ENCODE results near the gene P4HA2. TPM values are rescaled to one million over a fixed set of nuclear protein-coding genes. Genes with fewer than 3 reads are reported as not detected.

The P4HA2 gene
- total RNA-seq, 1 experiment from 2014 or later, result 64.2 TPM

DNA sequence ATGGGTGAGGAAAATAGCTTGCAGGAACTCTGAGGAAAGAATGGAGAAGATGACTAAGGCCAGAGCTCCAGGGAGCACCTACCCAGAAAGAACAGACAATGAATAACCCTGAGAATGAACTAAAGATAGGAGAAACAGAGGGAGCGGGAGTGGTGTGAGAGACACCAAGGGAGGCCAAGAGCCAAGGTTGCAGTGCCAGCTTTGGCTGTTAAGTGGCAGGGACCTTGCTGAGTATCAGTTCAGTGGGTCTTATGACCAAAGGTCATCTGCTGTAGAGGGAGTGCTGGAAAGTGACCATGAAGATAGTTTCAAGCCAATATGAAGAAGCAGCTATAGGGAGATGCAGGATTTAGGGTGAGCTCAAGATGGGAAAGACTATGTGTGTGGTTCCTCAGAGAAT is 16.7 kb downstream of the P4HA2 start:
- no peak for DNase-seq (ENCODE audit: low read depth)
- in situ Hi-C loops (cut with HindIII; ENCODE audit: low pct_unique_long_range_greater_than_20kb, low sequenced_read_pairs), result no loop called here

DNA sequence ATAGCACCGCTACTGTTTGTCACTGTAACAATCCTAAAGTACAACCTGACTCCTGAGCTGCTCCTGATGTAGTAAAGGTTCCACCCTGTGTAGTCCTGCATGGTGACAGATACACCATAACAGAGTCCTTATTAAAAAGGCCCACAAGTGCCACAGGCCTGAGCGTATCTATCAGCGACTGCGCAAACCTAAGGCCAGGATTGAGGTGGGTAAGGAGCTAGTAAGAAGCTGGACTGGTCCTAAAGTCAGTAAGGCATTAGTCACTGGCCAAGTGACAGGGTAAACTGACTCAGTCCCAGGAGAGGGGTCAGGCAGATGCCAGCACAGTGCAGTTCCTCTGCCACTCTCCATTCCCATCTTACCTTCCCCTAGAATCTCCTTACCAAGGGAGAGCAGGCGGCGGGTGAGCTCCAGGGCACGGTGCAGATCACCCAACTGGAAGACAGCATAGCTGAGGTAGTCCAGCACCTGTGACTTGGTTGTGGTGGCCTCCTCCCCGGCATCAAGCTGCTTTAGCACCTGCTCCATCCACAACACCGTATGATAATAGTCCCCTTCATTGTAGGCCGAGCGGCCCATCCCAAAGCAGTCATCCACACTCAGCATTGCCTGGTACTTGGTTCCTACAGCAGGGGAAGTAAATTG is 17.6 kb downstream of the P4HA2 start:
- in situ Hi-C loops (cut with HindIII; ENCODE audit: low pct_unique_long_range_greater_than_20kb, low sequenced_read_pairs), result no loop called here
- DNase-seq (ENCODE audit: low read depth), result no peak

DNA sequence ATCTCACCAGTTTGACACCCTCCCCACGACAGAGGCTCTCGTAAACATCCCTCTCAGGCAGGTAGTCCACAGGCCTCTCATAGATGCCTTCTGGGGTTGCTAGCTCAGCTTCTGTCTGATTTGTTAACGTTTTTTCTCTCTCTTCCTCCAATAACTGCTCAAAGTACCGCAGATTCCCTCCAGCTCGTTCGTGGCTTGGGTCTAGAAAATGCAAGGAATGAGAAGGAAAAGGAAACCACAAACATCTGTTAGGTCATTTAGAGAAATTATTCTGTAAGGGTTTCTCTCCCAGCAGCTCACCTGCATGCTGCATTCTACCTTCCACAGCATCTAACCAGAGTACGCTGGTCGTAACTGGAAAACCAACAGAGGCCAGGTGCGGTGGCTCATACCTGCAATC is 18.5 kb downstream of the P4HA2 start:
- DNase-seq (ENCODE audit: low read depth), result no peak
- in situ Hi-C loops (cut with HindIII; ENCODE audit: low pct_unique_long_range_greater_than_20kb, low sequenced_read_pairs), result no loop called here

- DNase-seq (ENCODE audit: low read depth), result no peak
- in situ Hi-C loops (cut with HindIII; ENCODE audit: low pct_unique_long_range_greater_than_20kb, low sequenced_read_pairs), result no loop called here
Measured at GRCh38 chr5:132207778-132208177, 19.9 kb downstream of the P4HA2 start.

- DNase-seq (ENCODE audit: low read depth), result no peak
- in situ Hi-C loops (cut with HindIII; ENCODE audit: low pct_unique_long_range_greater_than_20kb, low sequenced_read_pairs), result no loop called here
Measured at GRCh38 chr5:132206782-132207181, 20.9 kb downstream of the P4HA2 start.

- DNase-seq (ENCODE audit: low read depth), result no peak
- in situ Hi-C loops (cut with HindIII; ENCODE audit: low pct_unique_long_range_greater_than_20kb, low sequenced_read_pairs), result no loop called here
Measured at GRCh38 chr5:132205385-132206125, 22.1 kb downstream of the P4HA2 start.

GRCh38 chr5:132204371-132205135 is 23.1 kb downstream of the P4HA2 start:
- DNase-seq (ENCODE audit: low read depth), result no peak
- in situ Hi-C loops (cut with HindIII; ENCODE audit: low pct_unique_long_range_greater_than_20kb, low sequenced_read_pairs), result no loop called here

DNA sequence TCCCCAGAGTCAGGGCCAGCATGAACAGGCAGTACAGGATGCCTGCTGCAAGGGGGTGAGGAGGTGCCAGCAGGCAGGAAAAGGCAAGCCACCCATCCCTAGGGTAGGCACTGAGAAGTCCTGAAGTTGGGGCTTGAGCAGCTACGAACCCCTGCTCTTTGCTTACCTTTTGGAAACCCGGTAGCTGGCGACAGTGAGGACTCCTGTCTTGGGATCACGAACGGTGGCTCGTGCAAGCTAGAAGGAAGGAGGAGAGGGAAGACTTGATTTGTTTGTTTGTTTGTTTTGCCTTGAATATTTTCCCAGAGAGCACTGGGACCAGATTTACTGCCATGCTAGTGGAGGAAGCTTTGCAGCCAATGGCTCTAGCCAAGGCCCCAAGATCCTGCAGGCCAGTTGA is 23.7 kb downstream of the P4HA2 start:
- in situ Hi-C loops (cut with HindIII; ENCODE audit: low pct_unique_long_range_greater_than_20kb, low sequenced_read_pairs), result no loop called here
- DNase-seq (ENCODE audit: low read depth), result no peak

- no peak for DNase-seq (ENCODE audit: low read depth)
- in situ Hi-C loops (cut with HindIII; ENCODE audit: low pct_unique_long_range_greater_than_20kb, low sequenced_read_pairs), result no loop called here
Measured at GRCh38 chr5:132203464-132203818, 24.2 kb downstream of the P4HA2 start.

DNA sequence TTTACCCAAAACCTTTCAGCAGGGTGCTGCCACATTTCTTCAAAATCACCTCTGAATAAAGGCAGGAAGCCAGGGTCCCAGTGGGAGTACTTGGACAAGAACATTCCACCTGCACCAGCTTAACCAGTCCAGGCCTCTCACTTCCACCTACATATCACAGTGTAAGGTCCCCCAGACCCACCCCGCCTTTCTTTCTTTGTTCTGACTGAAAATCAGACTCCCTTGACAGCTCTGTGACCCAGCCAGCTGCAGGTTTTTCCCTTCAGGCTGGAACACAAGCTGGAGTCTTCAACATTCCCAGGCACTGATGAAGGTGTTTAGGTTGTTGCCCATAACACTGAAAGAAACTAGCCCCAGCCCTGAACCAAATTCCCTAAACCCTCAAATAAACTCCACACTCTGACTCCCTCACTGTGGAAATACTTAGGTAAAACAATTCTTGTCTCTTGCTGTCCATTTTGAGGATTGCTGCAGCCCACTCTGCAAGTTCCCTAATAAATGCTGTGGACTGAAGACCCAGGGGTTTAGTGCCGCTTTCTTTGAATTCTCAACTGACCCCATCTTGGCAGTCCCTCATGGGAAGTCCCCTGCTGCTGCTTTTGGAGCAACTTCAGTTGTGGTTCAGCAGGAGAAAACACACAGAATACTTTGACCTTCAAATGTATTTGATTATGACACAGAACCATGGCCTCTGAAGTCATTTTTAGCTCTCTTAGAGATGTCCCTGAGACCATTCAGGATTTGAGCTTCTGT is 24.8 kb downstream of the P4HA2 start:
- DNase-seq (ENCODE audit: low read depth), result no peak
- in situ Hi-C loops (cut with HindIII; ENCODE audit: low pct_unique_long_range_greater_than_20kb, low sequenced_read_pairs), result no loop called here

GRCh38 chr5:132199116-132199680 is 28.5 kb downstream of the P4HA2 start:
- DNase-seq (ENCODE audit: low read depth), result no peak
- in situ Hi-C loops (cut with HindIII; ENCODE audit: low pct_unique_long_range_greater_than_20kb, low sequenced_read_pairs), result no loop called here

DNA sequence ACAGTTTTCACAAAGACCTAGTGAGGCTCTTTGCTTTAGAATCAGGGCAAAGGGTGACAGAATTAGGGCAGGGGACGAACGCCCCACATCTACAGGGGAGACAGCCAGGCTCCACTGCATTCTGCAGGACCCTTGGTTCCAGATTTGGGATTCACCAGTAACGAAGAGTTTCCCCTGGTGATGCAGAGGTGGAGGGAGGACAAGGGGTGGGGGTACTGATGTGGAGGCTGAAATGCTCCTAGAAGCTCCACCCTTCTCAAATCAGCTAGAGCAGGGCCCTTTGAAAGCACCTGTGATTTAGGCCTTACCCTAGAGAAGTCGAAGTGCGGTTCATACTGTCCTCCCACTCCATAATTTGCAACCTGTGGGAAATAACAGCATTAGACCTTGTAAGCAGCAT is 29.1 kb downstream of the P4HA2 start:
- in situ Hi-C loops (cut with HindIII; ENCODE audit: low pct_unique_long_range_greater_than_20kb, low sequenced_read_pairs), result no loop called here
- no peak for DNase-seq (ENCODE audit: low read depth)

GRCh38 chr5:132195727-132196126 is 31.9 kb downstream of the P4HA2 start:
- no peak for DNase-seq (ENCODE audit: low read depth)
- in situ Hi-C loops (cut with HindIII; ENCODE audit: low pct_unique_long_range_greater_than_20kb, low sequenced_read_pairs), result no loop called here

- in situ Hi-C loops (cut with HindIII; ENCODE audit: low pct_unique_long_range_greater_than_20kb, low sequenced_read_pairs), result no loop called here
- DNase-seq (ENCODE audit: low read depth), result no peak
Measured at GRCh38 chr5:132193165-132193694, 34.4 kb downstream of the P4HA2 start.

GRCh38 chr5:132190161-132190817 is 37.4 kb downstream of the P4HA2 start:
- in situ Hi-C loops (cut with HindIII; ENCODE audit: low pct_unique_long_range_greater_than_20kb, low sequenced_read_pairs), result no loop called here
- DNase-seq (ENCODE audit: low read depth), result peak; percentile 59

GRCh38 chr5:132184588-132184987 is 43.1 kb downstream of the P4HA2 start:
- no peak for DNase-seq (ENCODE audit: low read depth)
- in situ Hi-C loops (cut with HindIII; ENCODE audit: low pct_unique_long_range_greater_than_20kb, low sequenced_read_pairs), result no loop called here

DNA sequence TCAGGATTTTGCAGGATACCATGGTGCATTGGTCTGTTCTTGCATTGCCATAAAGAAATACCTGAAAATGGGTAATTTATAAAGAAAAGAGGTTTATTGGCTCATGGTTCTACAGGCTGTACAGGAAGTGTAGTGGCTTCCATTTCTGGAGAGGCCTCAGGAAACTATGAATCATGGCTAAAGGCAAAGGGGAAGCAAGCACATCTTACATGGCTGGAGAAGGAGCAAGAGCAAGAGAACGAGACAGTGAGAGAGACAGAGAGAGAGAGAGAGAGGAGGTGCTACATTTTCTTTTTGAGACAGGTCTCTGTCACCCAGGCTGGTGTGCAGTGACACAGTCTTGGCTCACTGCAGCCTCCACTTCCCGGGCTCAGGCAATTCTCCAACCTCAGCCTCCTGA is 43.9 kb downstream of the P4HA2 start:
- no peak for DNase-seq (ENCODE audit: low read depth)
- in situ Hi-C loops (cut with HindIII; ENCODE audit: low pct_unique_long_range_greater_than_20kb, low sequenced_read_pairs), result no loop called here
